Measurements from ENCODE around the gene AUTS2.

- TF ChIP-seq CTCF (IDR thresholded peaks at IDR 0.05) (no peak), POLR2A (IDR thresholded peaks at IDR 0.05) (no peak)
Measured at GRCh38 chr7:70159121-70159520, 560.8 kb downstream of the AUTS2 start.
